HCT116 (cell line): ENCODE data around the gene PLEKHA5. TPM values are rescaled to one million over a fixed set of nuclear protein-coding genes. Genes with fewer than 3 reads are reported as not detected.

Experiments
- ATAC-seq: fragments of 200-7000 bp; cut with Tn5 transposase; 2 replicates; pipeline ENCODE4 v1.9.1; 2020; ENCODE audit warnings: mild to moderate bottlenecking, moderate library complexity
- BruUV-seq: library from RNA; stranded (reverse); fragments of 400-500 nt; replicated peaks from 2 replicates; lab custom pipeline; 2021; lab: Mats Ljungman, UMichigan
- CTCF ChIA-PET: fragments of 300-600 bp; sonication (Branson Sonifier 250); formaldehyde crosslinking; loops from one replicate; lab custom pipeline; 2021; ENCODE audit warnings: antibody characterized with exemption; lab: Charles Lee
- POLR2A ChIA-PET: fragments of 300-600, 350-600 bp; sonication (Branson Sonifier 250); formaldehyde crosslinking; loops from one replicate; lab custom pipeline; 2021; ENCODE audit warnings: antibody characterized with exemption; lab: Charles Lee
- RAD21 ChIA-PET, 2 experiments: fragments of 300-600 bp; sonication (Branson Sonifier 250); formaldehyde crosslinking; loops; one replicate each; lab custom pipeline; 2023; ENCODE audit warnings: low total read pairs in 2 of 2; ENCODE audit not compliant: uncharacterized antibody in 2 of 2, unreplicated experiment in 2 of 2, low non-redundant PET in 1 of 2; lab: Charles Lee
- DNase-seq: peaks from one replicate; pipeline ENCODE4 v3.0.0-alpha.2; 2010; ENCODE audit warnings: low read depth, low spot score
- H2AFZ ChIP-seq: fragments of 200-600 bp; shearing (Covaris generic), sonication (generic); 2 replicates; pipeline ENCODE4 v1.6.1; 2017; ENCODE audit warnings: low read depth, mixed run types, mixed read lengths, antibody characterized with exemption, low read length; ENCODE audit not compliant: poor library complexity, severe bottlenecking
- H3K27ac ChIP-seq: 2 replicates; pipeline ENCODE4 v1.5.1; 2012; ENCODE audit warnings: low read depth, low read length
- H3K27me3 ChIP-seq: fragments of 200-600 bp; sonication (generic); 2 replicates; pipeline ENCODE4 v1.6.1; 2016; ENCODE audit warnings: mixed run types, low read length, mixed read lengths; ENCODE audit not compliant: insufficient read depth
- H3K36me3 ChIP-seq, 2 experiments: fragments of 200-500 bp in 1 of 2; fragments of 200-600 bp in 1 of 2; sonication (Bioruptor generic) in 1 of 2; sonication (generic) in 1 of 2; 2 replicates each; pipeline versions ENCODE4 v1.5.1 to v1.6.1; 2014 to 2016; ENCODE audit warnings: low read length in 2 of 2, inconsistent platforms in 1 of 2, mixed read lengths in 1 of 2, mixed run types in 1 of 2; ENCODE audit not compliant: insufficient read depth in 2 of 2, control insufficient read depth in 1 of 2
- H3K4me1 ChIP-seq, 2 experiments: fragments of 200-600 bp in 1 of 2; sonication (generic) in 1 of 2; 2 replicates each; pipeline versions ENCODE4 v1.5.1 to v1.6.1; 2012 to 2017; ENCODE audit warnings: low read length in 2 of 2, inconsistent platforms in 1 of 2, mild to moderate bottlenecking in 1 of 2, mixed read lengths in 1 of 2, mixed run types in 1 of 2, moderate library complexity in 1 of 2; ENCODE audit not compliant: insufficient read depth in 2 of 2, control insufficient read depth in 1 of 2
- H3K4me2 ChIP-seq: fragments of 200-600 bp; sonication (generic); 2 replicates; pipeline ENCODE4 v1.6.1; 2017; ENCODE audit warnings: mixed run types, low read length, mixed read lengths
- H3K4me3 ChIP-seq, 2 experiments: fragments of 200-600 bp in 1 of 2; sonication (generic) in 1 of 2; replicated peaks in 1 of 2; 2 replicates each; pipeline ENCODE4 v1.5.1; 2011 to 2016; ENCODE audit warnings: low read length in 2 of 2, control low read depth in 1 of 2, low read depth in 1 of 2, mild to moderate bottlenecking in 1 of 2, mixed read lengths in 1 of 2, mixed run types in 1 of 2
- H3K79me2 ChIP-seq: fragments of 200-600 bp; sonication (generic); 2 replicates; pipeline ENCODE4 v1.6.1; 2017; ENCODE audit warnings: mild to moderate bottlenecking, mixed run types, low read length, moderate library complexity, mixed read lengths; ENCODE audit not compliant: insufficient read depth
- H3K9ac ChIP-seq: fragments of 200-600 bp; sonication (generic); 2 replicates; pipeline ENCODE4 v1.6.1; 2016; ENCODE audit warnings: low read length, mixed read lengths
- H3K9me2 ChIP-seq: fragments of 200-600 bp; sonication (generic), shearing (Covaris generic); 2 replicates; pipeline ENCODE4 v1.6.1; 2017; ENCODE audit warnings: mixed run types, mild to moderate bottlenecking, moderate library complexity; ENCODE audit not compliant: insufficient read depth
- H3K9me3 ChIP-seq, 2 experiments: fragments of 200-500 bp in 1 of 2; fragments of 200-600 bp in 1 of 2; sonication (Bioruptor generic) in 1 of 2; sonication (generic) in 1 of 2; 2 replicates each; pipeline ENCODE4 v1.6.1; 2014 to 2017; ENCODE audit warnings: low read length in 2 of 2, mixed read lengths in 2 of 2, inconsistent platforms in 1 of 2, low read depth in 1 of 2, mild to moderate bottlenecking in 1 of 2, mixed run types in 1 of 2, moderate library complexity in 1 of 2; ENCODE audit not compliant: control insufficient read depth in 1 of 2, insufficient read depth in 1 of 2
- H4K20me1 ChIP-seq: fragments of 200-600 bp; sonication (generic), shearing (Covaris generic); 2 replicates; pipeline ENCODE4 v1.6.1; 2017; ENCODE audit warnings: mixed run types, mild to moderate bottlenecking, moderate library complexity; ENCODE audit not compliant: insufficient read depth
- CBX3 ChIP-seq: IDR thresholded peaks from 2 replicates; pipeline ENCODE4 v1.6.1; 2012; ENCODE audit warnings: low read depth
- CEBPB ChIP-seq: IDR thresholded peaks from 2 replicates; pipeline ENCODE4 v1.6.1; 2012; ENCODE audit warnings: low read depth
- EGR1 ChIP-seq: IDR thresholded peaks from 2 replicates; pipeline ENCODE4 v1.6.1; 2012; ENCODE audit warnings: low read depth
- EZH2 ChIP-seq: fragments of 200-600 bp; sonication (generic); IDR thresholded peaks from 2 replicates; pipeline ENCODE4 v1.6.1; 2017; ENCODE audit warnings: antibody characterized with exemption, mixed run types
- EZH2phosphoT487 ChIP-seq: fragments of 200-600 bp; IDR thresholded peaks from 2 replicates; pipeline ENCODE4 v1.6.1; 2018; ENCODE audit warnings: antibody characterized with exemption, borderline replicate concordance
- JUND ChIP-seq: IDR thresholded peaks from 2 replicates; pipeline ENCODE4 v1.6.1; 2012
- POLR2A ChIP-seq: IDR thresholded peaks from 2 replicates; pipeline ENCODE4 v1.7.0; 2011; ENCODE audit warnings: borderline replicate concordance; ENCODE audit not compliant: insufficient read depth, insufficient read length; ENCODE audit errors: extremely low read depth
- POLR2AphosphoS5 ChIP-seq: IDR thresholded peaks from 2 replicates; pipeline ENCODE4 v1.6.1; 2011; ENCODE audit warnings: mild to moderate bottlenecking, low read depth, low read length, moderate library complexity
- SRF ChIP-seq: IDR thresholded peaks from 2 replicates; pipeline ENCODE4 v1.6.1; 2012; ENCODE audit warnings: low read depth
- TCF7L2 ChIP-seq: IDR thresholded peaks from 2 replicates; pipeline ENCODE4 v1.7.0; 2011; ENCODE audit warnings: borderline replicate concordance, inconsistent platforms; ENCODE audit not compliant: insufficient read depth, insufficient read length; ENCODE audit errors: extremely low read depth
- YY1 ChIP-seq: IDR thresholded peaks from 2 replicates; pipeline ENCODE4 v1.6.1; 2011; ENCODE audit warnings: low read length, low read depth, moderate library complexity, mild to moderate bottlenecking; ENCODE audit not compliant: insufficient replicate concordance; ENCODE audit errors: extremely low read depth
- ZFX ChIP-seq: fragments of 450-650 bp; IDR thresholded peaks from 2 replicates; pipeline ENCODE4 v1.6.1; 2017
- ZNF274 ChIP-seq: fragments of 200-500 bp; sonication (Bioruptor generic); IDR thresholded peaks from 2 replicates; pipeline ENCODE4 v1.6.1; 2014; ENCODE audit warnings: mild to moderate bottlenecking, low read depth, low read length, inconsistent platforms
- intact Hi-C: fragments of 100-400 bp; cut with micrococcal nuclease; formaldehyde crosslinking; loops from 2 replicates; pipeline ENCODE4 v1.10.0; 2022
- total RNA-seq: library from RNA; stranded (reverse); gene quantifications from one replicate; pipeline ENCODE4 v1.2.1, GENCODE V29; 2021; ENCODE audit not compliant: unreplicated experiment
- TF ChIP-seq, protein P1 (sequence below): IDR thresholded peaks from 2 replicates; pipeline ENCODE4 v1.6.1; 2012
- TF ChIP-seq, protein P2 (sequence below), 3 experiments: fragments of 200-600 bp in 1 of 3; sonication (generic) in 1 of 3; IDR thresholded peaks in 2 of 3; conservative IDR thresholded peaks in 1 of 3; 2 replicates each; pipeline ENCODE4 v1.5.1; 2012 to 2017; ENCODE audit warnings: low read depth in 2 of 3, low read length in 2 of 3, antibody characterized with exemption in 1 of 3, borderline replicate concordance in 1 of 3, control low read depth in 1 of 3, mild to moderate bottlenecking in 1 of 3, mixed read lengths in 1 of 3, mixed run types in 1 of 3, moderate library complexity in 1 of 3; ENCODE audit not compliant: insufficient read depth in 1 of 3
- TF ChIP-seq, protein P3 (sequence below): IDR thresholded peaks from 2 replicates; pipeline ENCODE4 v1.6.1; 2012; ENCODE audit warnings: low read depth

PLEKHA5 gene
- total RNA-seq, 1 experiment from 2014 or later = 18.9 TPM

DNA sequence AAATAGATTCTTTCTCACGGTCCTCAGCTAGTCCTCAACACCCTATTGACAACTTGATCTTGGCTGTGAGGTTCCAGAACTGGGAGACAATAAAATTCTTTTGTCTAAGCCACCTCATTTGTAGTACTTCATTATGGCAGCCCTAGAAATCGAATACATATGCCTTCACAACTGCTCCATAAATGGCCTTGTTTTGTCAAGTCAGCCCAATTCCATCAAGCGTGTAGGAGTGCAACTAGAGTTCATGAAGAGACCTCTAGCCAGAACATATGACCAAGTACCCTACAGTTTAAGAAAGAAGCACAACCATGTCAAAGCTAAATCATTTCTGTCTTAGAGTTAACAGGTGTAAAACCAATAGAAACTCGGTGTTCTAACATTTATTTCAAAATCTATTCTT, 45.0 kb upstream of the PLEKHA5 start:
- ChIA-PET RAD21 (no interaction called here), POLR2A (no interaction called here), CTCF (no interaction called here)
- H3K36me3 ChIP-seq = no peaks in the 10 kb centered on the region
- no peaks in the 10 kb centered on the region for H4K20me1 ChIP-seq
- no peak overlapping the region for H3K4me2 ChIP-seq
- no peak overlapping the region for H3K4me3 ChIP-seq
- no peak overlapping the region for H3K9ac ChIP-seq
- no TSS peak for BruUV-seq
- TF ChIP-seq ZNF274 (no peak), CEBPB (no peak), SRF (no peak), TCF7L2 (no peak), EZH2phosphoT487 (no peak), EGR1 (no peak), POLR2AphosphoS5 (no peak), YY1 (no peak), EZH2 (no peak), JUND (no peak), CBX3 (no peak), ZFX (no peak), POLR2A (no peak)
- TF ChIP-seq, protein P1, sequence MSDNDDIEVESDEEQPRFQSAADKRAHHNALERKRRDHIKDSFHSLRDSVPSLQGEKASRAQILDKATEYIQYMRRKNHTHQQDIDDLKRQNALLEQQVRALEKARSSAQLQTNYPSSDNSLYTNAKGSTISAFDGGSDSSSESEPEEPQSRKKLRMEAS = no peak
- TF ChIP-seq, protein P2, sequence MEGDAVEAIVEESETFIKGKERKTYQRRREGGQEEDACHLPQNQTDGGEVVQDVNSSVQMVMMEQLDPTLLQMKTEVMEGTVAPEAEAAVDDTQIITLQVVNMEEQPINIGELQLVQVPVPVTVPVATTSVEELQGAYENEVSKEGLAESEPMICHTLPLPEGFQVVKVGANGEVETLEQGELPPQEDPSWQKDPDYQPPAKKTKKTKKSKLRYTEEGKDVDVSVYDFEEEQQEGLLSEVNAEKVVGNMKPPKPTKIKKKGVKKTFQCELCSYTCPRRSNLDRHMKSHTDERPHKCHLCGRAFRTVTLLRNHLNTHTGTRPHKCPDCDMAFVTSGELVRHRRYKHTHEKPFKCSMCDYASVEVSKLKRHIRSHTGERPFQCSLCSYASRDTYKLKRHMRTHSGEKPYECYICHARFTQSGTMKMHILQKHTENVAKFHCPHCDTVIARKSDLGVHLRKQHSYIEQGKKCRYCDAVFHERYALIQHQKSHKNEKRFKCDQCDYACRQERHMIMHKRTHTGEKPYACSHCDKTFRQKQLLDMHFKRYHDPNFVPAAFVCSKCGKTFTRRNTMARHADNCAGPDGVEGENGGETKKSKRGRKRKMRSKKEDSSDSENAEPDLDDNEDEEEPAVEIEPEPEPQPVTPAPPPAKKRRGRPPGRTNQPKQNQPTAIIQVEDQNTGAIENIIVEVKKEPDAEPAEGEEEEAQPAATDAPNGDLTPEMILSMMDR (IDR thresholded peaks at IDR 0.05 in 2 of 3, conservative IDR thresholded peaks at IDR 0.05 in 1 of 3; ENCODE audit: borderline replicate concordance in 1 of 3, insufficient read depth in 1 of 3, low read depth in 2 of 3, low read length in 2 of 3) = no peak
- TF ChIP-seq, protein P3, sequence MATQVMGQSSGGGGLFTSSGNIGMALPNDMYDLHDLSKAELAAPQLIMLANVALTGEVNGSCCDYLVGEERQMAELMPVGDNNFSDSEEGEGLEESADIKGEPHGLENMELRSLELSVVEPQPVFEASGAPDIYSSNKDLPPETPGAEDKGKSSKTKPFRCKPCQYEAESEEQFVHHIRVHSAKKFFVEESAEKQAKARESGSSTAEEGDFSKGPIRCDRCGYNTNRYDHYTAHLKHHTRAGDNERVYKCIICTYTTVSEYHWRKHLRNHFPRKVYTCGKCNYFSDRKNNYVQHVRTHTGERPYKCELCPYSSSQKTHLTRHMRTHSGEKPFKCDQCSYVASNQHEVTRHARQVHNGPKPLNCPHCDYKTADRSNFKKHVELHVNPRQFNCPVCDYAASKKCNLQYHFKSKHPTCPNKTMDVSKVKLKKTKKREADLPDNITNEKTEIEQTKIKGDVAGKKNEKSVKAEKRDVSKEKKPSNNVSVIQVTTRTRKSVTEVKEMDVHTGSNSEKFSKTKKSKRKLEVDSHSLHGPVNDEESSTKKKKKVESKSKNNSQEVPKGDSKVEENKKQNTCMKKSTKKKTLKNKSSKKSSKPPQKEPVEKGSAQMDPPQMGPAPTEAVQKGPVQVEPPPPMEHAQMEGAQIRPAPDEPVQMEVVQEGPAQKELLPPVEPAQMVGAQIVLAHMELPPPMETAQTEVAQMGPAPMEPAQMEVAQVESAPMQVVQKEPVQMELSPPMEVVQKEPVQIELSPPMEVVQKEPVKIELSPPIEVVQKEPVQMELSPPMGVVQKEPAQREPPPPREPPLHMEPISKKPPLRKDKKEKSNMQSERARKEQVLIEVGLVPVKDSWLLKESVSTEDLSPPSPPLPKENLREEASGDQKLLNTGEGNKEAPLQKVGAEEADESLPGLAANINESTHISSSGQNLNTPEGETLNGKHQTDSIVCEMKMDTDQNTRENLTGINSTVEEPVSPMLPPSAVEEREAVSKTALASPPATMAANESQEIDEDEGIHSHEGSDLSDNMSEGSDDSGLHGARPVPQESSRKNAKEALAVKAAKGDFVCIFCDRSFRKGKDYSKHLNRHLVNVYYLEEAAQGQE = no peak
- TF ChIP-seq, all 23 proteins: peak for 0
- H2AFZ ChIP-seq = no peak overlapping the region
- H3K27ac ChIP-seq = no peak overlapping the region
- H3K9me3 ChIP-seq = no peaks in the 10 kb centered on the region
- H3K79me2 ChIP-seq = no peaks in the 10 kb centered on the region
- intact Hi-C loops = no loop called here
- ATAC-seq (no peak), DNase-seq (no peak)
- no peaks in the 10 kb centered on the region for H3K9me2 ChIP-seq
- no peaks in the 10 kb centered on the region for H3K27me3 ChIP-seq
- no peaks in the 10 kb centered on the region for H3K4me1 ChIP-seq
